Activated T-cell treated with anti-CD3 and anti-CD28 coated beads, Interleukin-2, amount 50 U/mL, for 72 hours (primary cell): Measurements from ENCODE around the gene OGFOD3. TPM values are rescaled to one million over a fixed set of nuclear protein-coding genes. Genes with fewer than 3 reads are reported as not detected.
"Not testable (repeated sequence)": the region's sequence is repeated elsewhere in the genome, so short reads cannot be mapped to it uniquely, and the experiment has no call there.

ENCODE experiments used
- ATAC-seq, 2 donors: fragments of 150-1000 bp; cut with Tn5 transposase; replicated peaks in 1 of 2; 2 replicates each; pipeline ENCODE4 v1.10.0; 2021; ENCODE audit warnings: moderate library complexity in 2 of 2, mild to moderate bottlenecking in 1 of 2
- DNase-seq, 2 donors: peaks; one replicate each; pipeline ENCODE4 v3.0.0; 2021 to 2022; ENCODE audit warnings: mixed read lengths in 1 of 2
- H3K27ac Mint-ChIP-seq: one replicate; pipeline ENCODE4 v1.8.0; 2022; ENCODE audit warnings: mild to moderate bottlenecking, moderate library complexity, mixed read lengths
- H3K27me3 Mint-ChIP-seq: one replicate; pipeline ENCODE4 v1.8.0; 2022; ENCODE audit warnings: low read depth, mixed read lengths
- H3K36me3 Mint-ChIP-seq, 2 donors: one replicate each; pipeline ENCODE4 v1.8.0; 2022; ENCODE audit warnings: mixed read lengths in 2 of 2, mild to moderate bottlenecking in 1 of 2; ENCODE audit not compliant: insufficient read depth in 2 of 2
- H3K4me1 Mint-ChIP-seq: one replicate; pipeline ENCODE4 v1.8.0; 2022; ENCODE audit warnings: low read depth, mixed read lengths
- H3K4me3 Mint-ChIP-seq, 2 donors: one replicate each; pipeline ENCODE4 v1.8.0; 2022; ENCODE audit warnings: mild to moderate bottlenecking in 2 of 2, mixed read lengths in 2 of 2, moderate library complexity in 2 of 2
- H3K9me3 Mint-ChIP-seq, 2 donors: one replicate each; pipeline ENCODE4 v1.8.0; 2022; ENCODE audit warnings: mixed read lengths in 2 of 2
- total RNA-seq, 2 donors: library from RNA; stranded (reverse); gene quantifications; one replicate each; pipeline ENCODE4 v1.2.3, GENCODE V29; 2022

OGFOD3 gene, protein sequence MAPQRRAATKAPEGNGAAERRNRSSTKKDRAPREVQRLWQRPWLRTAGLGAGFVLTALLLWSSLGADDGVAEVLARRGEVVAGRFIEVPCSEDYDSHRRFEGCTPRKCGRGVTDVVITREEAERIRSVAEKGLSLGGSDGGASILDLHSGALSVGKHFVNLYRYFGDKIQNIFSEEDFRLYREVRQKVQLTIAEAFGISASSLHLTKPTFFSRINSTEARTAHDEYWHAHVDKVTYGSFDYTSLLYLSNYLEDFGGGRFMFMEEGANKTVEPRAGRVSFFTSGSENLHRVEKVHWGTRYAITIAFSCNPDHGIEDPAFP
- total RNA-seq: 10 to 100 TPM; 17.2 to 17.7 TPM

DNA sequence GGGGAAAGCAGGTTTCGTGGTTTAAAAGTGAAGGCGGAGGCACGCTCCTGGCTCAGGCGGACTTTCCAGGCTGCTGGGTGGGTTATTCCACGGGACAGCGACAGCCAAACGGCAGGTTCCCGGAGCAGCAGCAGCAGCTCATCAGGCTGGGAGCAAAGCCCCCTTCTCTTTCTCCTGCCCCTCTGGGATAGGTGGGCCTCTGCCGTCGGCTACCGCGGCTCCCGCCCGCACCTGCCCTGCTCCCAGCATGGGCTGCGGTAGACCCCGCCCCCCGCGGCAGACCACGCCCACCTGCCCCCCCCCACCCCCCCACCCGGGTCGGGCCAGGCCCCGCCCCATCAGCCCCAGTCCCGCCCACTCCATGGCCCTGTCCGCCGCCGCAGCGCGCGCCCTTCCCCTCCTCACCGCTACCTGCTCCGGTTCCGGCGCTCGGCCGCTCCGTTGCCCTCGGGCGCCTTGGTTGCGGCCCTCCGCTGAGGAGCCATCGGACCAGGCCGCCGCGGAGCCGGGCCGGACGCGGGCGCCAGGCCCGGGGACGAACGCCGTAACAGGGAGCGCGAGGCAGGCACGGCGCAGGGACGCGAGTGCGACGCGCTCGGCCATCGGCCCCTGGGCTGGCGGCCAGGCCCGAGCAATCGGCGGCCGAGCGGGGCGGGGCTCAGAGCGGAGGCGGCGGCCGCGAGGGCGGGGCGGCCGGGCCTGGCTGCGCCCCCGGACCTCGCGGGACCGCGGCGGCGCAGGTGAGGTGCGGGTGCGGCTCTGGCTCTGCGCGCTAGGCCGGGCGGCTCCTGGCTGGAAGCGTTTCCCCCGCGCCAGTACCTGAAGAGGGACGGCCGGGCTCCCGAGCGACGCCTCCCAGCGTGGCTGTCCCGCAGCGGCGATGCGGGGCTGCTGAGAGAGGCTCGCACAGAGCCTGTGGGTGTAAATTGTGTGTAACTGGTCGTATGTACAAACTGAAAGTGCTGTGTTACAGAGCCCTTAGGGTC, at the start of gene OGFOD3, which contains the start of gene HEXD:
OGFOD3 (minus strand) TSS at position 586 of the 986 bp plus-strand sequence; CDS start at position 485, 101 bp downstream.
HEXD (plus strand) TSS at position 347 of the 986 bp plus-strand sequence. CDS start 1,453 bp downstream, outside the sequence.
- H3K36me3 Mint-ChIP-seq: peaks cover 0 to 20% of the 10 kb centered on the region in 2 donors
- DNase-seq (peak; percentile 90 to 92), ATAC-seq (peak; percentile 92 to 94)
- H3K4me3 Mint-ChIP-seq: peak within 1 kb of the TSS; percentile 81 to 92
- H3K27ac Mint-ChIP-seq: peak within 1 kb of the TSS; percentile 90
- H3K27me3 Mint-ChIP-seq: no peaks in the 10 kb centered on the region
- peaks cover 30% of the 10 kb centered on the region for H3K4me1 Mint-ChIP-seq
- H3K9me3 Mint-ChIP-seq: no peaks in the 10 kb centered on the region

DNA sequence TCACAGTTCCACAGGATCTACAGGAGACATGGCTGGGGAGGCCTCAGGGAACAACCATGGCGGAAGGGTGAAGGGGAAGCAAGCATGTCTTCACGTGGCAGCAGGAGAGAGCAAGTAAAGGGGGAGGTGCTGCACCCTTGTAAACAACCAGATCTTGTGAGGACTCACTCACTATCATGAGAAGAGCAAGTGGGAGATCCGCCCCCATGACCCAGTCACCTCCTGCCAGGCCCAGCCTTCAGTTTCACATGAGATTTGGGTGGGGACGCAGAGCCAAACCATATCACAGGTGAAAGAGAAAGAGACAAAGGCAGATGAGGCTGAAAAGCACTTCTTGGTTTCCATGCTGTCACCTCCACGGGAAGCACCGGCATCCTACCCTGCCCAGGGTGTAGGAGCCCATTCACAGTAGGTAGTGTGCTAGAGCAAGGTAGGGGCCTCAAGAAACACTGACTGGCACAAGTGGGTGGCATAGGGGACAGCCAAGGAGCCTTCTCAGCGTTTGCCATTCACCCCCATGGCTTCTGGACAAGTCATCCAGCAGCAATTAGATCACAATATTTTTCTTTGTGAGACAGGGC, 46.7 kb upstream of the OGFOD3 start:
- H3K27ac Mint-ChIP-seq: peak overlapping the region; percentile 76
- H3K36me3 Mint-ChIP-seq: peaks cover 26 to 36% of the 10 kb centered on the region in 2 donors
- no peaks in the 10 kb centered on the region for H3K27me3 Mint-ChIP-seq
- H3K4me1 Mint-ChIP-seq: peaks cover 13% of the 10 kb centered on the region
- ATAC-seq (no peak), DNase-seq (no peak)
- no peak overlapping the region for H3K4me3 Mint-ChIP-seq
- no peaks in the 10 kb centered on the region for H3K9me3 Mint-ChIP-seq

DNA sequence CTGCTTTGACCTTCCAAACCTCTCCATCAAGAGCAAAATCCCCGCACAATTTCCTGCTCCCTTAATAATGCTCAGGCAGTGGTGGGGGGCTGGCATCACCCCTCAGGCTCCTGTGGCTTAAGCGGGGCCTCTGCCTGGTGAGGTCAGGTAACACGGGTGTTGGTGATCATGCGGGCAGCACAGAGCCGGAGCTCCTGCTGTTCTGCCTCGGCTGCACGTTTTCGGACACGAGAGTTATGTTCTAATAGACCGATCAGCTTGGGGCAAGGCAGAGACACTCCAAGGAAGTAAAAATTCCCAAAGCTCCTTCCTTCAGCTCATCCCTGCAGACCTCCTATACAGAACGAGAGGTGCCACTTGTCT, 46.2 kb upstream of the OGFOD3 start:
- no peaks in the 10 kb centered on the region for H3K9me3 Mint-ChIP-seq
- peak overlapping the region; percentile 76 for H3K27ac Mint-ChIP-seq
- H3K4me1 Mint-ChIP-seq: peaks cover 16% of the 10 kb centered on the region
- H3K27me3 Mint-ChIP-seq: no peaks in the 10 kb centered on the region
- no peak overlapping the region for H3K4me3 Mint-ChIP-seq
- ATAC-seq: no peak
- peaks cover 26 to 36% of the 10 kb centered on the region in 2 donors for H3K36me3 Mint-ChIP-seq
- no peak for DNase-seq

DNA sequence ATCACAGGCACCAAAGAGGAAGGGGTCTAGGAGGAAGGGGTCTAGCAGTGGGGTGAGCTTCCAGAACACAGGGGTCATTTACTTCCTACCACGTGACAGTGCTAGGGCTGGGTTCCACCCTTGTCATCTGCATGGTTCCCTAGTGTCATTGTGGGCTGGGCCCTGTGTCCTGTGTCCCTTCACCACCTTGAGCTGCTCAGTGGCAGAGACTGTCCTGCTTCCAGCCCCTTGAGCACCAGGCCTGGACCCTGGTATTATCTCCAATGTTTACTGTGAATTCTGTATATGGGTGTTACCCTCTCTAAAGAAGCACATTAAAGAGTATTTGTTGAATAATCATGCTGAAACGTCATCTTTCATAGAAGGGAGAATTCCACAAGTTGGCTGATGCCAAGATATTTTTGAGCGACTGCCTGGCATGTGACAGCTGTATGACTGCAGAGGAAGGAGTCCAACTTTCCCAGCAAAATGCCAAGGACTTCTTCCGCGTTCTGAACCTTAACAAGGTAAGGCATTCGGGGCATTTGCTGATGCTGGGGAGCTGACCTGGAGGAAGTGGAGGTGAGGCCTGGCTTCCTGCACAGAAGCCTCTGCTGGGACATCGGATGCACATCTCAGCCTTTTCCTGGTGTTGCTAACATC, 45.7 kb upstream of the OGFOD3 start:
- H3K4me3 Mint-ChIP-seq: no peak overlapping the region

DNA sequence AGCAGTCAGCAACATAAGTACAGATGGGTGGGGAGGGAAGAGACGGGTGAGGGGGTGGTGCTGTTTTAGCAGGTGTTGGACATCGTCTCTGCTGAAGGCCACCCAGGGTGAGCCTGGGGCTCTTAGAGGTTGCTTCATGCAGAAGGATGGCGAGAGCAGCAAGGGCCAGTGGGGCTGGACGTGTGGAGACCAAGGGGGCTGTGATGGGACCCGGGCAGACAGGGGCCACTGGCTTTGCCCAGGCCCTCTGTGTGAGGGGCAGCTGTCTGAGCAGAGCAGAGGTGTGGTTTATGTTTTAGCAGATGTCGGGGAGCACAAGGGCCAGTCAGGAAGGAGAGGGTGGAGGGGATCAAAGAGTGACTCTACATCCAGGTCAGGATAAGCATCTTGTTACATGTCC, 45.0 kb upstream of the OGFOD3 start:
- Mint-ChIP-seq H3K36me3 (peaks cover 20 to 28% of the 10 kb centered on the region in 2 donors), H3K9me3 (no peaks in the 10 kb centered on the region), H3K4me3 (no peak overlapping the region), H3K27ac (no peak overlapping the region), H3K27me3 (no peaks in the 10 kb centered on the region), H3K4me1 (peaks cover 15% of the 10 kb centered on the region)
- DNase-seq (no peak), ATAC-seq (no peak)

More for the DNA sequence above, 45.7 kb upstream of the OGFOD3 start:
- H3K36me3 Mint-ChIP-seq: peaks cover 23 to 33% of the 10 kb centered on the region in 2 donors
- peak overlapping the region; percentile 11 for H3K27ac Mint-ChIP-seq
- no peaks in the 10 kb centered on the region for H3K9me3 Mint-ChIP-seq
- H3K27me3 Mint-ChIP-seq: no peaks in the 10 kb centered on the region
- DNase-seq (no peak), ATAC-seq (no peak)
- peaks cover 20% of the 10 kb centered on the region for H3K4me1 Mint-ChIP-seq

DNA sequence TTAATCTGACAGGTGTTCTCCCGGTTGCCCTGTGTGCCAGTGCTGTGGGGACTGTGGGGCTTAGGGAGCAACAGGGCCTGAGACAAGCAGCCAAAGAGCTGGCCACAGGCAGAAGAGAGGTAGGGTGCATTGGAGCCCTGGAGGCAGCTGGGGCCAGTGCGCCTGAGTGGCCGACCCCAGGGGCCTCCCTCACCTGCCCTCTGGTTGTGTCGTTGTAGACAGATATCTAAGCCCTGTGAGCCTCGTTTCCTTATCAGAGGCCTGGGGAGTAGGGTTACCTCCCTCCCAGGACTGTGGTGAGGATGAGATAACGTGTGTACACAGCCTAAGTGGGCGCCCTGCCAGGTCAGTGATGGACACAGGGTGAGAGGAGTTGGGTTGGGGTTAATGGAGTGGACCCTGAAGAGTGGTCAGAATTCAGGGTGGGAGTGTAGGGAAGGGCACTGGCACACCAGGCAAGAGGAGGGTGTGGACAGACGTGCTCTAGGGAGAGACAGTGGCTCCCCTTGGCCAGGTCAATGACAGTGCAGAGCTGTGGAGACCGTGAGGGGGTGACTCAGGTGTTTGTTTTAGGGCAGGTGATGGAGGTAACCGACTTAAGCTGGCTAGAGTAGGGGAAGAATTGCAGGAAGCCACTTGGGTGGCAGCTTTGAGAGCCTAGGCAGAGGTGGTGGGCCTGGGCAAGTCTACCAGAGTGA, 43.6 kb upstream of the OGFOD3 start:
- peaks cover 27% of the 10 kb centered on the region for H3K4me1 Mint-ChIP-seq
- H3K4me3 Mint-ChIP-seq: no peak overlapping the region

DNA sequence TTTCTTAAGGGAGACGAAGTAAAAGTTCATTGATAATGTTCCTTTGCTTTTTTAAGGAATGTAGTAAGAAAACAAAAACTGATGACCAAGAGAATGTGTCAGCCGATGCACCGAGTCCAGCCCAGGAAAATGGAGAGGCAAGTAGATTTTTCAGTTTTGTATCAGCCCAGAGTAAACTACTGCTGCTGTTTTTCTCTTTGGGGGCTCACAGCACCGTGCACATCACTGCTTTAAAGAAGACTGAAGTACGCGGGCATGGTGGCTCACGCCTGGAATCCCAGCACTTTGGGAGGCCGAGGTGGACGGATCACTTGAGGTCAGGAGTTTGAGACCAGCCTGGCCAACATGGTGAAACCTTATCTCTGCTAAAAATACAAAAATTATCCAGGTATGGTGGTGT, 41.5 kb upstream of the OGFOD3 start:
- Mint-ChIP-seq H3K36me3 (peaks cover 18% of the 10 kb centered on the region in 2 donors), H3K4me1 (peaks cover 28% of the 10 kb centered on the region), H3K4me3 (peak overlapping the region; percentile 20 to 94)
- not testable (repeated sequence) for H3K27ac Mint-ChIP-seq, H3K27me3 Mint-ChIP-seq, DNase-seq, ATAC-seq, H3K9me3 Mint-ChIP-seq

More for the DNA sequence above, 43.6 kb upstream of the OGFOD3 start:
- Mint-ChIP-seq H3K27me3 (no peaks in the 10 kb centered on the region), H3K36me3 (peaks cover 20 to 25% of the 10 kb centered on the region in 2 donors), H3K9me3 (no peaks in the 10 kb centered on the region), H3K27ac (peak overlapping the region; percentile 36)
- DNase-seq: no peak
- no peak for ATAC-seq

DNA sequence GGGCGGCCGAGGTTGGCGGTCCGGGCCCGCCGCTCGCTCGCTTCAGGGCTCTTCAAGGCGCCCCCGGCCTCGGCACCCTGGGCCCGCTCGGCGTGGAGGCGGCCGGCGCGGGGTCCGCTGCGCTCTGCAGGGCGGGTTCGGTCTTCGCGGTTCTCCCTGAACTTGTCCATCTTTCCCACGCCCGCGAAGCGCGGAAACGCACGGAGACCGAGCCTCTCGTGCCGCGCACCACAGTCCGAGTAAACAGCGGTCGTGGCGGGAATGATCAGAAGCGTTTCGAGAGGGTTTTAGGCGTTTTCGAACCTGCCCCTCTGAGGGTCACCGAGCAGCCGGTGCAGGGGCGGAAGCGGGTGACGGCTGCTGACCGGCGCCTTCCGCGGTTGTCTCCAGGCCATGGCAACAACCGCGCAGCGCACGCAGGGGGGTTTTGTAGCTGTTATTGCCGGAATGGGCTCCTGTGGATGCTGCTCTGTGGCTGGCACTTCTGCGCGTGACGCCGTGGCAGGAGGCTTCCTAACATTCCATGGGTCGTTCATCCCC, 40.6 kb upstream of the OGFOD3 start:
- Mint-ChIP-seq H3K4me1 (peaks cover 28% of the 10 kb centered on the region), H3K9me3 (no peaks in the 10 kb centered on the region), H3K27ac (peak overlapping the region; percentile 89), H3K4me3 (peak overlapping the region; percentile 94), H3K36me3 (peaks cover 13 to 15% of the 10 kb centered on the region in 2 donors), H3K27me3 (no peaks in the 10 kb centered on the region)
- DNase-seq (peak; percentile 44 to 50), ATAC-seq (no peak)

DNA sequence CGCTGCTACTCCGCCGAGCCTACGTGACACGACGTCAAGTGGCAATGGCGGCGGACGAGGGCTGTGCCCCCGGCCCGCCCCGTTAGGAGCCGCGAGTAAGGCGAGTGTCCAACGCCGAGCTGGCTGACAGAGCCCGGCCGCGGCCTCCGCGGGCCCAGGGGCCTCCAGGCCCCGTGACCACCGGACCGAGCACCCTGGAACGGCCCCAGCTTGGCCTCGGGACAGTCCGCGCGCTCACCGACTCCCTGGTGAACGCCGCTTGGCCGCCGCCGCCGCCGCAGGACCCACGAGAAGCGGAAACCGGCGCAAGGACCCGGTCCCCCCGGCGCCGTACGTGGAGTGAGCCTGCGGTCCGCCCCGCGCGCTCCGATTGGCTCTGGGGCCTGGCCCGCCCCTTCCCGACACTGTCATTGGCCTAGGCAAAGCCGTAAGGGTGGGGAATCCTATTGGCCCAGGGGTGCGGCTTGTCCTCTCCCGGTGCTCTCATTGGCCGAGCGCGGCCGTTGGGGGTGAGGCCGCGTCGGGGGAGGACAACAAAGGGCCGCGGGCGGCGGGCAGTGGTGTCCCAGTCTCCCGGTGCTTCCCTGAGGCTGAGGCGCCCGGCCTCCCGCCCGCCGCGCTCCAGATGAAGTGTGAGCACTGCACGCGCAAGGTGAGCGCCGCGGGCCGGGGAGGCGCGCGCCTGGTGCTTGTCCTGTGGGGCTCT, 39.9 kb upstream of the OGFOD3 start, which contains the start of gene NARF:
NARF (plus strand) TSS at position 563 of the 706 bp plus-strand sequence; CDS start at position 626, 63 bp downstream.
- Mint-ChIP-seq H3K4me3 (peak within 1 kb of the TSS; percentile 94), H3K27ac (peak within 1 kb of the TSS; percentile 99), H3K4me1 (peaks cover 24% of the 10 kb centered on the region), H3K36me3 (peaks cover 13 to 16% of the 10 kb centered on the region in 2 donors), H3K27me3 (no peaks in the 10 kb centered on the region), H3K9me3 (no peaks in the 10 kb centered on the region)
- ATAC-seq (peak; percentile 97 to 98), DNase-seq (peak; percentile 98)

DNA sequence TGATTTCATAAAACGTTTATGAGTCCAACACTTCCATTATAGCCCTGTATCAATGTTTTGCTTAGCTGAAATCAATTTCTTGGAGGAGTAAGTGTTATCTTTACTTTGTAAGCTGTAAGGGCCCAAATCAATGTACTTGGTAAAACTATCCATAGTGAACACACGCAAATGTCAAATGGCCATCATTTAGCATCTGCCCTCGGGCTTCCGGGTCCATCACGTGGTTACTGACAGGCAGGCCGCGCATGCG, 39.5 kb upstream of the OGFOD3 start:
- ATAC-seq (no peak), DNase-seq (no peak)
- H3K4me1 Mint-ChIP-seq: peaks cover 26% of the 10 kb centered on the region
- H3K4me3 Mint-ChIP-seq: peak overlapping the region; percentile 94
- H3K9me3 Mint-ChIP-seq: no peaks in the 10 kb centered on the region
- peaks cover 13 to 17% of the 10 kb centered on the region in 2 donors for H3K36me3 Mint-ChIP-seq
- no peaks in the 10 kb centered on the region for H3K27me3 Mint-ChIP-seq
- peak overlapping the region; percentile 99 for H3K27ac Mint-ChIP-seq

DNA sequence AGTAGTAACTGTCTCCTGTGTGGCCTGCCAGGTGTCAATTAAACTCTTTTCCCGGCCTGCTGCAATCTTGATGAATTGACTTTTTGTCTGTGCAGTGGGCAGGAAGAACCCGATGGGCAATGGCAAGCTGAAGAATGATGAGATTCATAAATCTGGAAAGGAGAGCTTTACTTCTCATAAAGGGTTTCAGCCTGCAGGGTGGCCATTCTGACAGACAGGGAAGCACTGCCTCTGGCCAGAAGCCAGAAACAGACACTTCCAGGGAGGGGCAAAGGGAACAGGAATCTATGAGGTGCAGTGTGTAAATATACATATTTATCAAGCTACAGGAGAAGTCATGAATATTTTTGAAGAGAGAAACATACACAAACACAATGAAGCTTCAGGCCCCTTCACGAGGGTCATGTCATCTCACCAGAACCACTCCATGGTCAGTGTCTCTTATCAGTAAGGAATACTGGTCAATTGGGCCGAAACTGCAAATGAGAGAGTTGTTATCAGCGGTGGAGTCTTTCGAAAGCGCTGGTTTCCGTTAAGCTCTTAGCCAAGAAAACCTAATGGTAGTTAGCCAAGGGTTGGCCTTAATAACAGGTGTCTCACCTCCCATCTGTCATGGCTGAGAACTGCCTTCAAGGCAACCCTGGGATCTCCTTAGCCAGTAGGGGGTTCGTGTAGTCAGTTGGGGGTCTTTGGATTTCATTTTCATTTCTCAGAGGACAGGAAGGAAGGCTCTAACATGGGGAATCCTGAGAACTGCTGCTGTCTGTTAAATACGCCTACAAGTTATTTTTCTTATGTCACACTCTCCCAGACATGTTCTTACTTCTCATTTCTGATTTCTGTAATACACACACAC, 38.9 kb upstream of the OGFOD3 start:
- no peak for ATAC-seq
- no peak for DNase-seq

More for the DNA sequence above, 38.9 kb upstream of the OGFOD3 start:
- peak overlapping the region; percentile 99 for H3K27ac Mint-ChIP-seq
- peaks cover 12 to 13% of the 10 kb centered on the region in 2 donors for H3K36me3 Mint-ChIP-seq
- H3K4me1 Mint-ChIP-seq: peaks cover 32% of the 10 kb centered on the region
- H3K4me3 Mint-ChIP-seq: peak overlapping the region; percentile 94
- H3K9me3 Mint-ChIP-seq: peaks cover 0 to 1% of the 10 kb centered on the region in 2 donors
- no peaks in the 10 kb centered on the region for H3K27me3 Mint-ChIP-seq
